ENCODE measurements around the gene DNM3.

The DNM3 gene

GRCh38 chr1:171802207-171802606, 39.1 kb upstream of the DNM3 start:
- Histone ChIP-seq H3K4me1 (ENCODE audit: control insufficient read depth, insufficient read depth, low read length) (no peaks in the 10 kb centered on the region), H3K27me3 (ENCODE audit: control insufficient read depth, insufficient read depth, low read length) (no peaks in the 10 kb centered on the region), H3K9ac (ENCODE audit: low read length) (no peak overlapping the region), H3K36me3 (ENCODE audit: control insufficient read depth, insufficient read depth, low read length) (no peaks in the 10 kb centered on the region), H3K4me3 (ENCODE audit: low read length) (no peak overlapping the region), H3K27ac (ENCODE audit: low read depth, low read length) (no peak overlapping the region)

GRCh38 chr1:171803045-171803444, 38.3 kb upstream of the DNM3 start:
- Histone ChIP-seq H3K9ac (ENCODE audit: low read length) (no peak overlapping the region), H3K27me3 (ENCODE audit: control insufficient read depth, insufficient read depth, low read length) (no peaks in the 10 kb centered on the region), H3K27ac (ENCODE audit: low read depth, low read length) (no peak overlapping the region), H3K36me3 (ENCODE audit: control insufficient read depth, insufficient read depth, low read length) (no peaks in the 10 kb centered on the region), H3K4me3 (ENCODE audit: low read length) (no peak overlapping the region), H3K4me1 (ENCODE audit: control insufficient read depth, insufficient read depth, low read length) (no peaks in the 10 kb centered on the region)

- Histone ChIP-seq H3K4me3 (ENCODE audit: low read length) (no peak overlapping the region), H3K9ac (ENCODE audit: low read length) (no peak overlapping the region), H3K27ac (ENCODE audit: low read depth, low read length) (no peak overlapping the region), H3K4me1 (ENCODE audit: control insufficient read depth, insufficient read depth, low read length) (no peaks in the 10 kb centered on the region), H3K36me3 (ENCODE audit: control insufficient read depth, insufficient read depth, low read length) (no peaks in the 10 kb centered on the region), H3K27me3 (ENCODE audit: control insufficient read depth, insufficient read depth, low read length) (no peaks in the 10 kb centered on the region)
Observed at GRCh38 chr1:171803461-171804022, 37.8 kb upstream of the DNM3 start.

- no peaks in the 10 kb centered on the region for H3K36me3 ChIP-seq (ENCODE audit: control insufficient read depth, insufficient read depth, low read length)
- H3K27me3 ChIP-seq (ENCODE audit: control insufficient read depth, insufficient read depth, low read length): no peaks in the 10 kb centered on the region
- H3K27ac ChIP-seq (ENCODE audit: low read depth, low read length): no peak overlapping the region
- no peak overlapping the region for H3K9ac ChIP-seq (ENCODE audit: low read length)
- H3K4me1 ChIP-seq (ENCODE audit: control insufficient read depth, insufficient read depth, low read length): no peaks in the 10 kb centered on the region
- H3K4me3 ChIP-seq (ENCODE audit: low read length): no peak overlapping the region
Observed at GRCh38 chr1:171805395-171806115, 35.7 kb upstream of the DNM3 start.

GRCh38 chr1:171807556-171807955, 33.7 kb upstream of the DNM3 start:
- H3K27me3 ChIP-seq (ENCODE audit: control insufficient read depth, insufficient read depth, low read length): no peaks in the 10 kb centered on the region
- no peak overlapping the region for H3K27ac ChIP-seq (ENCODE audit: low read depth, low read length)
- no peak overlapping the region for H3K4me3 ChIP-seq (ENCODE audit: low read length)
- no peaks in the 10 kb centered on the region for H3K36me3 ChIP-seq (ENCODE audit: control insufficient read depth, insufficient read depth, low read length)
- H3K4me1 ChIP-seq (ENCODE audit: control insufficient read depth, insufficient read depth, low read length): no peaks in the 10 kb centered on the region
- no peak overlapping the region for H3K9ac ChIP-seq (ENCODE audit: low read length)

GRCh38 chr1:171809834-171810233, 31.5 kb upstream of the DNM3 start:
- H3K27ac ChIP-seq (ENCODE audit: low read depth, low read length): no peak overlapping the region
- no peak overlapping the region for H3K4me3 ChIP-seq (ENCODE audit: low read length)
- no peaks in the 10 kb centered on the region for H3K27me3 ChIP-seq (ENCODE audit: control insufficient read depth, insufficient read depth, low read length)
- no peaks in the 10 kb centered on the region for H3K36me3 ChIP-seq (ENCODE audit: control insufficient read depth, insufficient read depth, low read length)
- no peaks in the 10 kb centered on the region for H3K4me1 ChIP-seq (ENCODE audit: control insufficient read depth, insufficient read depth, low read length)
- no peak overlapping the region for H3K9ac ChIP-seq (ENCODE audit: low read length)

GRCh38 chr1:171811672-171812071, 29.6 kb upstream of the DNM3 start:
- no peaks in the 10 kb centered on the region for H3K36me3 ChIP-seq (ENCODE audit: control insufficient read depth, insufficient read depth, low read length)
- no peak overlapping the region for H3K27ac ChIP-seq (ENCODE audit: low read depth, low read length)
- no peak overlapping the region for H3K4me3 ChIP-seq (ENCODE audit: low read length)
- H3K9ac ChIP-seq (ENCODE audit: low read length): no peak overlapping the region
- no peaks in the 10 kb centered on the region for H3K4me1 ChIP-seq (ENCODE audit: control insufficient read depth, insufficient read depth, low read length)
- H3K27me3 ChIP-seq (ENCODE audit: control insufficient read depth, insufficient read depth, low read length): no peaks in the 10 kb centered on the region

GRCh38 chr1:171814692-171815091, 26.6 kb upstream of the DNM3 start:
- H3K27me3 ChIP-seq (ENCODE audit: control insufficient read depth, insufficient read depth, low read length): no peaks in the 10 kb centered on the region
- H3K36me3 ChIP-seq (ENCODE audit: control insufficient read depth, insufficient read depth, low read length): no peaks in the 10 kb centered on the region
- no peaks in the 10 kb centered on the region for H3K4me1 ChIP-seq (ENCODE audit: control insufficient read depth, insufficient read depth, low read length)
- no peak overlapping the region for H3K9ac ChIP-seq (ENCODE audit: low read length)
- no peak overlapping the region for H3K4me3 ChIP-seq (ENCODE audit: low read length)
- H3K27ac ChIP-seq (ENCODE audit: low read depth, low read length): no peak overlapping the region

GRCh38 chr1:171816300-171816901, 24.9 kb upstream of the DNM3 start:
- Histone ChIP-seq H3K27ac (ENCODE audit: low read depth, low read length) (no peak overlapping the region), H3K9ac (ENCODE audit: low read length) (no peak overlapping the region), H3K27me3 (ENCODE audit: control insufficient read depth, insufficient read depth, low read length) (no peaks in the 10 kb centered on the region), H3K36me3 (ENCODE audit: control insufficient read depth, insufficient read depth, low read length) (no peaks in the 10 kb centered on the region), H3K4me1 (ENCODE audit: control insufficient read depth, insufficient read depth, low read length) (no peaks in the 10 kb centered on the region), H3K4me3 (ENCODE audit: low read length) (no peak overlapping the region)

- Histone ChIP-seq H3K4me3 (ENCODE audit: low read length) (no peak overlapping the region), H3K27me3 (ENCODE audit: control insufficient read depth, insufficient read depth, low read length) (no peaks in the 10 kb centered on the region), H3K9ac (ENCODE audit: low read length) (no peak overlapping the region), H3K4me1 (ENCODE audit: control insufficient read depth, insufficient read depth, low read length) (no peaks in the 10 kb centered on the region), H3K27ac (ENCODE audit: low read depth, low read length) (no peak overlapping the region), H3K36me3 (ENCODE audit: control insufficient read depth, insufficient read depth, low read length) (no peaks in the 10 kb centered on the region)
Observed at GRCh38 chr1:171817511-171818265, 23.6 kb upstream of the DNM3 start.

- Histone ChIP-seq H3K27ac (ENCODE audit: low read depth, low read length) (no peak overlapping the region), H3K4me3 (ENCODE audit: low read length) (no peak overlapping the region), H3K27me3 (ENCODE audit: control insufficient read depth, insufficient read depth, low read length) (no peaks in the 10 kb centered on the region), H3K4me1 (ENCODE audit: control insufficient read depth, insufficient read depth, low read length) (no peaks in the 10 kb centered on the region), H3K36me3 (ENCODE audit: control insufficient read depth, insufficient read depth, low read length) (no peaks in the 10 kb centered on the region), H3K9ac (ENCODE audit: low read length) (no peak overlapping the region)
Observed at GRCh38 chr1:171819946-171820345, 21.4 kb upstream of the DNM3 start.

GRCh38 chr1:171826973-171827372, 14.3 kb upstream of the DNM3 start:
- Histone ChIP-seq H3K27me3 (ENCODE audit: control insufficient read depth, insufficient read depth, low read length) (no peaks in the 10 kb centered on the region), H3K4me3 (ENCODE audit: low read length) (no peak overlapping the region), H3K4me1 (ENCODE audit: control insufficient read depth, insufficient read depth, low read length) (no peaks in the 10 kb centered on the region), H3K36me3 (ENCODE audit: control insufficient read depth, insufficient read depth, low read length) (no peaks in the 10 kb centered on the region), H3K27ac (ENCODE audit: low read depth, low read length) (no peak overlapping the region), H3K9ac (ENCODE audit: low read length) (no peak overlapping the region)
